Activated CD4-positive, alpha-beta T cell treated with anti-CD3 and anti-CD28 coated beads, Interleukin-2, amount 10 ng/mL, durations not matched to agents 7 days and 5 days (primary cell): Measurements from ENCODE around the gene MCF2L. TPM values are rescaled to one million over a fixed set of nuclear protein-coding genes. Genes with fewer than 3 reads are reported as not detected.
A peak's percentile ranks its signal among the peaks of the same experiment; 100 is the strongest.

ENCODE experiments used
- CTCF ChIA-PET: fragments of 350-600 bp; sonication (Branson Sonifier 250); formaldehyde crosslinking; loops from one replicate; lab custom pipeline; 2021; ENCODE audit warnings: antibody characterized with exemption; lab: Charles Lee
- POLR2A ChIA-PET: fragments of 350-600 bp; sonication (Branson Sonifier 250); formaldehyde crosslinking; loops from one replicate; lab custom pipeline; 2021; ENCODE audit warnings: antibody characterized with exemption; lab: Charles Lee
- DNase-seq: peaks from one replicate; pipeline ENCODE4 v3.0.0-alpha.2; 2020
- H3K27ac Mint-ChIP-seq: one replicate; pipeline ENCODE4 v1.8.0; 2021; ENCODE audit warnings: mild to moderate bottlenecking, moderate library complexity, mixed read lengths
- H3K27me3 Mint-ChIP-seq: one replicate; pipeline ENCODE4 v1.8.0; 2021; ENCODE audit warnings: mixed read lengths
- H3K36me3 Mint-ChIP-seq: one replicate; pipeline ENCODE4 v1.8.0; 2021; ENCODE audit warnings: low read depth, mixed read lengths
- H3K4me1 Mint-ChIP-seq: one replicate; pipeline ENCODE4 v1.8.0; 2021; ENCODE audit warnings: mixed read lengths
- H3K4me3 Mint-ChIP-seq: one replicate; pipeline ENCODE4 v1.8.0; 2021; ENCODE audit warnings: mild to moderate bottlenecking, moderate library complexity, mixed read lengths
- H3K9me3 Mint-ChIP-seq: one replicate; pipeline ENCODE4 v1.8.0; 2021; ENCODE audit warnings: mixed read lengths
- total RNA-seq, 2 experiments: library from RNA; stranded (reverse); gene quantifications; one replicate each; pipeline ENCODE4 v1.2.3, GENCODE V29; 2021

MCF2L gene
- total RNA-seq, 2 experiments from 2014 or later: 1.2 to 1.4 TPM

- no peaks in the 10 kb centered on the region for H3K9me3 Mint-ChIP-seq
- no peaks in the 10 kb centered on the region for H3K4me1 Mint-ChIP-seq
- no peak overlapping the region for H3K4me3 Mint-ChIP-seq
- ChIA-PET POLR2A (no interaction called here), CTCF (no interaction called here)
- DNase-seq: no peak
- H3K27ac Mint-ChIP-seq: no peak overlapping the region
- no peaks in the 10 kb centered on the region for H3K27me3 Mint-ChIP-seq
- H3K36me3 Mint-ChIP-seq: no peaks in the 10 kb centered on the region
These were observed 153.0 kb downstream of the MCF2L start for GRCh38 chr13:113121928-113122471.

- DNase-seq: no peak
- no peaks in the 10 kb centered on the region for H3K9me3 Mint-ChIP-seq
- POLR2A ChIA-PET: no interaction called here
- no peaks in the 10 kb centered on the region for H3K4me1 Mint-ChIP-seq
- peaks cover 6% of the 10 kb centered on the region for H3K27me3 Mint-ChIP-seq
- CTCF ChIA-PET: no interaction called here
- H3K36me3 Mint-ChIP-seq: no peaks in the 10 kb centered on the region
- H3K27ac Mint-ChIP-seq: peak within 1 kb of the TSS; percentile 14
- no peak within 1 kb of the TSS for H3K4me3 Mint-ChIP-seq
These were observed 153.7 kb downstream of the MCF2L start, which contains the start of gene F10 for GRCh38 chr13:113122550-113123225. TSS of gene F10 (plus strand) at chr13:113122799. CDS start at chr13:113122856, 57 bp downstream.

- peaks cover 14% of the 10 kb centered on the region for H3K27me3 Mint-ChIP-seq
- POLR2A ChIA-PET: no interaction called here
- no peaks in the 10 kb centered on the region for H3K36me3 Mint-ChIP-seq
- no peak overlapping the region for H3K4me3 Mint-ChIP-seq
- H3K4me1 Mint-ChIP-seq: no peaks in the 10 kb centered on the region
- no peak for DNase-seq
- CTCF ChIA-PET: no interaction called here
- H3K27ac Mint-ChIP-seq: peak overlapping the region; percentile 14
- no peaks in the 10 kb centered on the region for H3K9me3 Mint-ChIP-seq
These were observed 154.5 kb downstream of the MCF2L start for GRCh38 chr13:113123226-113124201.

GRCh38 chr13:113124211-113124970 is 155.4 kb downstream of the MCF2L start:
- no peak for DNase-seq
- Mint-ChIP-seq H3K27me3 (peaks cover 23% of the 10 kb centered on the region), H3K9me3 (no peaks in the 10 kb centered on the region), H3K4me1 (no peaks in the 10 kb centered on the region), H3K4me3 (no peak overlapping the region), H3K27ac (no peak overlapping the region), H3K36me3 (no peaks in the 10 kb centered on the region)
- ChIA-PET CTCF (no interaction called here), POLR2A (no interaction called here)

GRCh38 chr13:113125506-113126264 is 156.7 kb downstream of the MCF2L start:
- ChIA-PET CTCF (no interaction called here), POLR2A (no interaction called here)
- DNase-seq: no peak
- no peak overlapping the region for H3K27ac Mint-ChIP-seq
- no peaks in the 10 kb centered on the region for H3K36me3 Mint-ChIP-seq
- peaks cover 3% of the 10 kb centered on the region for H3K4me1 Mint-ChIP-seq
- peaks cover 28% of the 10 kb centered on the region for H3K27me3 Mint-ChIP-seq
- peaks cover under 1% of the 10 kb centered on the region for H3K9me3 Mint-ChIP-seq
- no peak overlapping the region for H3K4me3 Mint-ChIP-seq

- H3K27ac Mint-ChIP-seq: no peak overlapping the region
- ChIA-PET CTCF (no interaction called here), POLR2A (no interaction called here)
These were observed 157.5 kb downstream of the MCF2L start for GRCh38 chr13:113126265-113127150.

GRCh38 chr13:113129480-113129879 is 160.5 kb downstream of the MCF2L start:
- H3K4me3 Mint-ChIP-seq: no peak overlapping the region
- no peak for DNase-seq
- H3K36me3 Mint-ChIP-seq: no peaks in the 10 kb centered on the region
- peaks cover 2% of the 10 kb centered on the region for H3K9me3 Mint-ChIP-seq
- ChIA-PET CTCF (interaction anchor here (0.9 kb wide), 1 partner anchor 12 kb away, joined by 3 read pairs; no protein-coding TSS in a partner anchor), POLR2A (no interaction called here)
- peaks cover 3% of the 10 kb centered on the region for H3K4me1 Mint-ChIP-seq
- H3K27me3 Mint-ChIP-seq: peaks cover 58% of the 10 kb centered on the region
- H3K27ac Mint-ChIP-seq: no peak overlapping the region

More at GRCh38 chr13:113126265-113127150, 157.5 kb downstream of the MCF2L start:
- Mint-ChIP-seq H3K4me1 (peaks cover 3% of the 10 kb centered on the region), H3K4me3 (no peak overlapping the region), H3K27me3 (peaks cover 35% of the 10 kb centered on the region), H3K36me3 (no peaks in the 10 kb centered on the region), H3K9me3 (peaks cover 2% of the 10 kb centered on the region)
- no peak for DNase-seq

GRCh38 chr13:113129921-113130750 is 161.1 kb downstream of the MCF2L start:
- no peak overlapping the region for H3K4me3 Mint-ChIP-seq
- H3K27ac Mint-ChIP-seq: no peak overlapping the region
- peaks cover 2% of the 10 kb centered on the region for H3K9me3 Mint-ChIP-seq
- ChIA-PET POLR2A (no interaction called here), CTCF (no interaction called here)
- peaks cover 3% of the 10 kb centered on the region for H3K4me1 Mint-ChIP-seq
- H3K36me3 Mint-ChIP-seq: no peaks in the 10 kb centered on the region
- DNase-seq: no peak
- peaks cover 59% of the 10 kb centered on the region for H3K27me3 Mint-ChIP-seq

GRCh38 chr13:113135281-113135760 is 166.3 kb downstream of the MCF2L start:
- peaks cover 39% of the 10 kb centered on the region for H3K27me3 Mint-ChIP-seq
- H3K27ac Mint-ChIP-seq: no peak overlapping the region
- H3K4me1 Mint-ChIP-seq: no peaks in the 10 kb centered on the region
- no peaks in the 10 kb centered on the region for H3K36me3 Mint-ChIP-seq
- ChIA-PET POLR2A (no interaction called here), CTCF (no interaction called here)
- no peak overlapping the region for H3K4me3 Mint-ChIP-seq
- peaks cover 2% of the 10 kb centered on the region for H3K9me3 Mint-ChIP-seq
- DNase-seq: no peak

- H3K4me3 Mint-ChIP-seq: no peak overlapping the region
- DNase-seq: no peak
- no peaks in the 10 kb centered on the region for H3K4me1 Mint-ChIP-seq
- peaks cover 22% of the 10 kb centered on the region for H3K27me3 Mint-ChIP-seq
- CTCF ChIA-PET: no interaction called here
- no peaks in the 10 kb centered on the region for H3K9me3 Mint-ChIP-seq
- H3K36me3 Mint-ChIP-seq: no peaks in the 10 kb centered on the region
- H3K27ac Mint-ChIP-seq: no peak overlapping the region
- POLR2A ChIA-PET: no interaction called here
These were observed 168.8 kb downstream of the MCF2L start for GRCh38 chr13:113137691-113138298.
